Thyroid gland (tissue), 4 donors: ENCODE results near the gene ARHGAP45.

Source experiments
- POLR2A ChIP-seq, 2 donors: fragments of 450-650 bp; IDR thresholded peaks; one replicate each; pipeline ENCODE4 v1.6.1; 2017; ENCODE audit warnings: antibody characterized with exemption in 2 of 2, mild to moderate bottlenecking in 2 of 2, moderate library complexity in 1 of 2
- TF ChIP-seq, protein P1 (sequence below), 6 experiments: fragments of 200-600 bp in 3 of 6; fragments of 450-650 bp in 3 of 6; sonication (generic) in 3 of 6; IDR thresholded peaks; one replicate each; pipeline ENCODE4 v1.5.1; 2016 to 2019; ENCODE audit warnings: antibody characterized with exemption in 6 of 6, mild to moderate bottlenecking in 2 of 6, inconsistent platforms in 1 of 6, moderate library complexity in 1 of 6

GRCh38 chr19:1066251-1066747 lies 668 bp upstream of the ARHGAP45 start:
- TF ChIP-seq, protein P1, sequence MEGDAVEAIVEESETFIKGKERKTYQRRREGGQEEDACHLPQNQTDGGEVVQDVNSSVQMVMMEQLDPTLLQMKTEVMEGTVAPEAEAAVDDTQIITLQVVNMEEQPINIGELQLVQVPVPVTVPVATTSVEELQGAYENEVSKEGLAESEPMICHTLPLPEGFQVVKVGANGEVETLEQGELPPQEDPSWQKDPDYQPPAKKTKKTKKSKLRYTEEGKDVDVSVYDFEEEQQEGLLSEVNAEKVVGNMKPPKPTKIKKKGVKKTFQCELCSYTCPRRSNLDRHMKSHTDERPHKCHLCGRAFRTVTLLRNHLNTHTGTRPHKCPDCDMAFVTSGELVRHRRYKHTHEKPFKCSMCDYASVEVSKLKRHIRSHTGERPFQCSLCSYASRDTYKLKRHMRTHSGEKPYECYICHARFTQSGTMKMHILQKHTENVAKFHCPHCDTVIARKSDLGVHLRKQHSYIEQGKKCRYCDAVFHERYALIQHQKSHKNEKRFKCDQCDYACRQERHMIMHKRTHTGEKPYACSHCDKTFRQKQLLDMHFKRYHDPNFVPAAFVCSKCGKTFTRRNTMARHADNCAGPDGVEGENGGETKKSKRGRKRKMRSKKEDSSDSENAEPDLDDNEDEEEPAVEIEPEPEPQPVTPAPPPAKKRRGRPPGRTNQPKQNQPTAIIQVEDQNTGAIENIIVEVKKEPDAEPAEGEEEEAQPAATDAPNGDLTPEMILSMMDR (IDR thresholded peaks at IDR 0.05): no peak
- no peak for TF ChIP-seq POLR2A (IDR thresholded peaks at IDR 0.05)
